Mesenchymal stem cell (in vitro differentiated cells and primary cell): ENCODE data around the gene ROPN1L.

Experiments used
- DNase-seq: peaks from one replicate; pipeline ENCODE4 v3.0.0-alpha.2; 2013
- H2AFZ ChIP-seq: one replicate; pipeline ENCODE4 v1.6.1; 2013; ENCODE audit warnings: low read depth, mild to moderate bottlenecking, control low read depth, inconsistent platforms, low read length, moderate library complexity
- H2AK5ac ChIP-seq: 2 replicates; pipeline ENCODE4 v1.6.1; 2013; ENCODE audit warnings: low read length, moderate library complexity, mild to moderate bottlenecking, inconsistent platforms; ENCODE audit not compliant: severe bottlenecking
- H2BK120ac ChIP-seq: one replicate; pipeline ENCODE4 v1.6.1; 2013; ENCODE audit warnings: low read depth, mild to moderate bottlenecking, inconsistent platforms, low read length, moderate library complexity
- H2BK12ac ChIP-seq, 2 experiments: one replicate each; pipeline ENCODE4 v1.6.1; 2013; ENCODE audit warnings: inconsistent platforms in 2 of 2, low read length in 2 of 2, mild to moderate bottlenecking in 2 of 2, moderate library complexity in 2 of 2, control low read depth in 1 of 2
- H2BK15ac ChIP-seq: one replicate; pipeline ENCODE4 v1.6.1; 2013; ENCODE audit warnings: mild to moderate bottlenecking, low read depth, inconsistent platforms; ENCODE audit not compliant: poor library complexity, severe bottlenecking
- H2BK5ac ChIP-seq: 2 replicates; pipeline ENCODE4 v1.6.1; 2013; ENCODE audit warnings: low read depth, mild to moderate bottlenecking, low read length, control low read depth, inconsistent platforms; ENCODE audit not compliant: poor library complexity, severe bottlenecking
- H3K14ac ChIP-seq, 2 experiments: one replicate each; pipeline ENCODE4 v1.6.1; 2013; ENCODE audit warnings: inconsistent platforms in 2 of 2, low read length in 2 of 2, control low read depth in 1 of 2, mild to moderate bottlenecking in 1 of 2, moderate library complexity in 1 of 2
- H3K18ac ChIP-seq, 2 experiments: one replicate each; pipeline ENCODE4 v1.6.1; 2013; ENCODE audit warnings: inconsistent platforms in 2 of 2, low read length in 2 of 2, control low read depth in 1 of 2, low read depth in 1 of 2, mild to moderate bottlenecking in 1 of 2
- H3K23ac ChIP-seq, 2 experiments: one replicate each; pipeline ENCODE4 v1.6.1; 2013; ENCODE audit warnings: inconsistent platforms in 2 of 2, low read length in 2 of 2, mild to moderate bottlenecking in 2 of 2, moderate library complexity in 2 of 2, control low read depth in 1 of 2
- H3K27ac ChIP-seq: 2 replicates; pipeline ENCODE4 v1.5.1; 2013; ENCODE audit warnings: mild to moderate bottlenecking, moderate library complexity, low read length, control low read depth, inconsistent platforms; ENCODE audit not compliant: poor library complexity, severe bottlenecking
- H3K27me3 ChIP-seq, 2 experiments: 2 replicates each; pipeline versions ENCODE4 v1.6.1 to v1.7.0; 2013; ENCODE audit warnings: low read length in 2 of 2, mild to moderate bottlenecking in 2 of 2, moderate library complexity in 2 of 2, control low read depth in 1 of 2, inconsistent platforms in 1 of 2; ENCODE audit not compliant: control insufficient read depth in 1 of 2, insufficient read depth in 1 of 2
- H3K36me3 ChIP-seq, 2 experiments: 2 replicates each; pipeline versions ENCODE4 v1.6.1 to v1.7.0; 2013; ENCODE audit warnings: low read length in 2 of 2, control low read depth in 1 of 2, inconsistent platforms in 1 of 2, low read depth in 1 of 2, mild to moderate bottlenecking in 1 of 2; ENCODE audit not compliant: insufficient read depth in 2 of 2, control insufficient read depth in 1 of 2
- H3K4ac ChIP-seq, 2 experiments: one replicate each; pipeline ENCODE4 v1.6.1; 2013; ENCODE audit warnings: inconsistent platforms in 2 of 2, low read length in 2 of 2, mild to moderate bottlenecking in 2 of 2, moderate library complexity in 2 of 2, control low read depth in 1 of 2, low read depth in 1 of 2
- H3K4me1 ChIP-seq: 2 replicates; pipeline ENCODE4 v1.6.1; 2013; ENCODE audit warnings: low read depth, low read length, control low read depth; ENCODE audit not compliant: control insufficient read depth, insufficient read depth
- H3K4me2 ChIP-seq: 2 replicates; pipeline ENCODE4 v1.6.1; 2013; ENCODE audit warnings: low read length, mild to moderate bottlenecking, inconsistent platforms; ENCODE audit not compliant: poor library complexity, severe bottlenecking
- H3K4me3 ChIP-seq, 2 experiments: 2 replicates each; pipeline versions ENCODE4 v1.5.1 to v1.7.0; 2013; ENCODE audit warnings: low read length in 2 of 2, mild to moderate bottlenecking in 2 of 2, control low read depth in 1 of 2, low read depth in 1 of 2; ENCODE audit not compliant: insufficient read depth in 1 of 2
- H3K79me1 ChIP-seq: replicated peaks from 2 replicates; pipeline ENCODE4 v1.6.1; 2013; ENCODE audit warnings: mild to moderate bottlenecking, control low read depth, low read length, inconsistent platforms; ENCODE audit not compliant: poor library complexity, severe bottlenecking
- H3K9ac ChIP-seq: 2 replicates; pipeline ENCODE4 v1.7.0; 2013; ENCODE audit warnings: mild to moderate bottlenecking, low read length, moderate library complexity
- H3K9me3 ChIP-seq: 2 replicates; pipeline ENCODE4 v1.7.0; 2013; ENCODE audit warnings: mild to moderate bottlenecking, low read length; ENCODE audit not compliant: control insufficient read depth
- H4K8ac ChIP-seq: one replicate; pipeline ENCODE4 v1.6.1; 2013; ENCODE audit warnings: inconsistent platforms, mild to moderate bottlenecking, low read length, moderate library complexity
- H4K91ac ChIP-seq: one replicate; pipeline ENCODE4 v1.6.1; 2013; ENCODE audit warnings: mild to moderate bottlenecking, low read length, inconsistent platforms
- WGBS: methylation state at CpG from one replicate; pipeline ENCODE4 v1.1.7; 2013; ENCODE audit warnings: mixed read lengths; 5-methylcytosine and 5-hydroxymethylcytosine counted together

ROPN1L gene

DNA sequence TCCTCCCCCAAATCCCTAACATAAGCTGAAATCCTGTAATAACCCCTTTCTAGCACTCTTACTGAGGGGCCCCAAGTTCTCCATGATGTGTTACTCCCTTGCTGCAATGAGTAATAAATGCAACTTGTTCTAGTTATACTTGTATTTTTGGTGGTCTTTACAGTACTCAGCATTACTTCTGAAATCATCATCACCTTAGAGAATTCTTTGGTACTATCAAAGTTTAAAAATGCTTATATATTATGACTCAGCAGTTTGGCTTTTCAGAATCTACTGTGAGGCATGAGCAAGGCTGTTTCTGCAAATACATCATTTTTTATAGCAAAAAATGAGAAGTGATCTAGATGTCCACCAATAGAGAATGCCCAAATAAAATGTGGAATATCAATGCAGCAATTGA is 20.7 kb upstream of the ROPN1L start:
- DNase-seq = no peak
- Histone ChIP-seq H2AK5ac (no peak overlapping the region), H3K27ac (peak overlapping the region; percentile 11), H2BK5ac (no peak overlapping the region), H3K4me1 (peaks cover 4% of the 10 kb centered on the region), H2BK120ac (no peak overlapping the region), H3K14ac (no peak overlapping the region), H3K36me3 (peaks cover 24 to 93% of the 10 kb centered on the region in 2 experiments), H4K8ac (no peak overlapping the region), H3K27me3 (no peaks in the 10 kb centered on the region), H3K4me2 (no peak overlapping the region), H3K23ac (no peak overlapping the region), H3K18ac (no peak overlapping the region), H4K91ac (no peak overlapping the region), H2BK15ac (no peak overlapping the region), H3K4ac (no peak overlapping the region), H3K9ac (peak overlapping the region; percentile 36), H3K4me3 (no peak overlapping the region), H2BK12ac (no peak overlapping the region), H2AFZ (no peak overlapping the region), H3K9me3 (no peaks in the 10 kb centered on the region), H3K79me1 (peaks cover 33% of the 10 kb centered on the region)

DNA sequence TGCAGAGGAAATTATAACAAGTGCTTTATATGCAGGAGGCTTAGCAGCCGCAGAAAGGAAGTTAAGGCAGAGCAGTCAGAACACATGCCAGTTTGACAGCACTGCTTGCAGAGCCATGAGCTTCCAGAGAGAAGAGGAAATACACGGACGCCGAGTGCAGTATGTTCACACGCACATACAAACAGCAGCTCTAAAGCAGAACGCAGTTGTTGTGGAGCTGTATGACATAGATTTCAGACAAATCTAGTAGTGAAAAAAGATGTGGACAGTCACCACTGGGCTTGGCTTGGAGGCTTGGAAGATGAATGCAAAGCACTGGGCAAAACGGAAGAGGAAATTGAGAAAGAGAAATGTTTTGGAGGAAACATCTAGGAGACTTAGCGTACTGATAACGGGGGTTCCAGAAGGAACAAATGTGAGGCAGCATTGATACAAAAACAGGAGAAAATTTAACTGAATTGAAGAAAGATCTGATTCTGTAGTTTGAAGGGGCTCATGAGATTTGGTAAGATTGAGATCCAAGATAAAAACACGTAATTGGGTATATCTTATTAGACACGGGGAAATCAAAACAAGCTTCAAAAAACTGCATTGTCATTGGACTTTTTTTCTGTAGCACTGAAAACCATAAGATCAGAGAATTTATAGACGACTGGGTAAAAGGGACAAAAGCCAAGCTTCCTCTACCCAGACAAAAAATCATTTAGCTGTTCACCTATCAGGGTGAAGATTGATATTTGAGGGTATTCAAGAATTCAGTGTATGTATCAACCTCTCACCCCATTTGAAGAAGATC is 19.6 kb upstream of the ROPN1L start:
- no peak overlapping the region for H3K14ac ChIP-seq
- H2BK12ac ChIP-seq = no peak overlapping the region
- no peak overlapping the region for H3K23ac ChIP-seq
- H3K9ac ChIP-seq = no peak overlapping the region
- no peak overlapping the region for H4K8ac ChIP-seq
- no peak overlapping the region for H3K4me2 ChIP-seq
- H3K27ac ChIP-seq = peak overlapping the region; percentile 24
- no peak for DNase-seq
- H3K27me3 ChIP-seq = no peaks in the 10 kb centered on the region
- no peak overlapping the region for H2AFZ ChIP-seq
- H3K4me1 ChIP-seq = peaks cover 4% of the 10 kb centered on the region
- no peaks in the 10 kb centered on the region for H3K9me3 ChIP-seq
- no peak overlapping the region for H2BK5ac ChIP-seq
- no peak overlapping the region for H2BK120ac ChIP-seq
- WGBS = 94% methylated on average over 12 of the region's 12 CpGs
- H3K4ac ChIP-seq = no peak overlapping the region
- H2BK15ac ChIP-seq = no peak overlapping the region
- no peak overlapping the region for H4K91ac ChIP-seq
- no peak overlapping the region for H2AK5ac ChIP-seq
- peaks cover 22 to 93% of the 10 kb centered on the region in 2 experiments for H3K36me3 ChIP-seq
- no peak overlapping the region for H3K4me3 ChIP-seq
- H3K18ac ChIP-seq = no peak overlapping the region
- H3K79me1 ChIP-seq = peaks cover 29% of the 10 kb centered on the region

DNA sequence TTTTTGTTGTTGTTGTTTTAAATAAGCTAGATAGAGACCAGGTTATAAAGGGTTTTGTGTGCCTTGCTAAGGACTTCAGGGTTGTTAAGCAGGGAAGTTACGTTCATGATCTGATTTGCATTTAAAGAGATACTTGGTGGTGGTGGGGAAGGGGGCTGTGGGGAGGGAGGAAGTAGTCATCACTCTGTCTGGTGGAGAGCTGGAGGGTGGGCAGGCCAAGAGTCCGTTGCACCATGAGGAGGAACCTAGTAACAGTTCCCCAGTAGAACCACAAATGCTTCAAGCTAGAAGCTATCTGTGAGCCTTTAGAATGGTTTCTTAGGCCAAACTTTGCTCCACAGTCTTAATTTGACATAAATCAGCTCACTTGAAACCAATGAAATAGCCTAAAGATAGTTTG is 18.7 kb upstream of the ROPN1L start:
- 92% methylated on average over 1 of the region's 2 CpGs for WGBS
- H2AFZ ChIP-seq = no peak overlapping the region
- H3K4me3 ChIP-seq = no peak overlapping the region
- H3K79me1 ChIP-seq = peaks cover 32% of the 10 kb centered on the region
- H4K8ac ChIP-seq = no peak overlapping the region
- H4K91ac ChIP-seq = no peak overlapping the region
- peaks cover 4% of the 10 kb centered on the region for H3K4me1 ChIP-seq
- no peak overlapping the region for H2BK15ac ChIP-seq
- no peak overlapping the region for H3K18ac ChIP-seq
- peaks cover 21 to 93% of the 10 kb centered on the region in 2 experiments for H3K36me3 ChIP-seq
- H2BK120ac ChIP-seq = no peak overlapping the region
- H3K9ac ChIP-seq = no peak overlapping the region
- no peak overlapping the region for H3K27ac ChIP-seq
- no peak for DNase-seq
- no peak overlapping the region for H2AK5ac ChIP-seq
- H2BK5ac ChIP-seq = no peak overlapping the region
- H3K9me3 ChIP-seq = no peaks in the 10 kb centered on the region
- H3K23ac ChIP-seq = no peak overlapping the region
- H3K4ac ChIP-seq = no peak overlapping the region
- no peak overlapping the region for H3K4me2 ChIP-seq
- H3K27me3 ChIP-seq = no peaks in the 10 kb centered on the region
- H3K14ac ChIP-seq = no peak overlapping the region
- H2BK12ac ChIP-seq = no peak overlapping the region

- Histone ChIP-seq H3K4ac (no peak overlapping the region), H3K18ac (no peak overlapping the region), H3K27ac (no peak overlapping the region), H3K14ac (no peak overlapping the region), H2AK5ac (no peak overlapping the region), H3K9ac (no peak overlapping the region), H2BK120ac (no peak overlapping the region), H3K4me1 (peaks cover 4% of the 10 kb centered on the region), H3K9me3 (no peaks in the 10 kb centered on the region), H3K23ac (no peak overlapping the region), H2AFZ (no peak overlapping the region), H2BK5ac (no peak overlapping the region), H3K27me3 (no peaks in the 10 kb centered on the region), H2BK15ac (no peak overlapping the region), H4K91ac (no peak overlapping the region), H4K8ac (no peak overlapping the region), H3K4me2 (no peak overlapping the region), H3K79me1 (peaks cover 28% of the 10 kb centered on the region), H3K4me3 (no peak overlapping the region), H3K36me3 (peaks cover 20 to 89% of the 10 kb centered on the region in 2 experiments), H2BK12ac (no peak overlapping the region)
- WGBS = 95% methylated on average over 5 of the region's 6 CpGs
- peak; percentile 54 for DNase-seq
Measured at GRCh38 chr5:10424124-10424731, 17.5 kb upstream of the ROPN1L start.
